Large intestine (tissue), 3 donors: ENCODE data around the gene ACSF2. TPM values are rescaled to one million over a fixed set of nuclear protein-coding genes. Genes with fewer than 3 reads are reported as not detected.
"Not testable (repeated sequence)": the region's sequence is repeated elsewhere in the genome, so short reads cannot be mapped to it uniquely, and the experiment has no call there.

Source experiments
- DNase-seq, 2 donors: peaks; one replicate each; pipeline versions ENCODE4 v3.0.0 to v3.0.0-alpha.2; 2013
- H3K27ac ChIP-seq: one replicate; pipeline ENCODE4 v1.5.1; 2013; ENCODE audit warnings: low read length
- H3K27me3 ChIP-seq: 2 replicates; pipeline ENCODE4 v1.6.1; 2013; ENCODE audit warnings: low read length; ENCODE audit not compliant: control insufficient read depth, insufficient read depth
- H3K36me3 ChIP-seq: 2 replicates; pipeline ENCODE4 v1.6.1; 2013; ENCODE audit warnings: low read length; ENCODE audit not compliant: control insufficient read depth, insufficient read depth
- H3K4me1 ChIP-seq: one replicate; pipeline ENCODE4 v1.6.1; 2013; ENCODE audit warnings: low read length; ENCODE audit not compliant: control insufficient read depth, insufficient read depth
- H3K4me3 ChIP-seq: one replicate; pipeline ENCODE4 v1.5.1; 2013; ENCODE audit warnings: low read length
- H3K9me3 ChIP-seq: one replicate; pipeline ENCODE4 v1.6.1; 2013; ENCODE audit warnings: mild to moderate bottlenecking, low read depth, low read length, moderate library complexity; ENCODE audit not compliant: control insufficient read depth
- WGBS: methylation state at CpG from one replicate; pipeline ENCODE4 v1.1.5; 2013; ENCODE audit warnings: low lambda C conversion rate; ENCODE audit not compliant: insufficient coverage; 5-methylcytosine and 5-hydroxymethylcytosine counted together
- polyA plus RNA-seq: library from polyadenylated mRNA; unstranded; fragments of 120-200 nt; gene quantifications from one replicate; pipeline ENCODE4 v1.2.1, GENCODE V29; 2013

ACSF2 gene
- polyA plus RNA-seq, 1 donor = 77.8 TPM

GRCh38 chr17:50424996-50425681, 879 bp upstream of the ACSF2 start:
- Histone ChIP-seq H3K4me3 (peak overlapping the region; percentile 71), H3K27me3 (no peaks in the 10 kb centered on the region), H3K27ac (peak overlapping the region; percentile 59), H3K9me3 (peaks cover 2% of the 10 kb centered on the region), H3K4me1 (peaks cover 58% of the 10 kb centered on the region), H3K36me3 (no peaks in the 10 kb centered on the region)
- WGBS = no CpG with 5 or more reads among the region's 8 CpGs
- DNase-seq = peak; percentile 66 to 83

GRCh38 chr17:50426472-50426782, 409 bp downstream of the ACSF2 start:
- Histone ChIP-seq H3K4me3 (peak overlapping the region; percentile 71), H3K9me3 (peaks cover 2% of the 10 kb centered on the region), H3K27me3 (no peaks in the 10 kb centered on the region), H3K4me1 (peaks cover 52% of the 10 kb centered on the region), H3K27ac (peak overlapping the region; percentile 93), H3K36me3 (no peaks in the 10 kb centered on the region)
- no CpG with 5 or more reads among the region's 7 CpGs for WGBS
- no peak for DNase-seq

- DNase-seq = peak; percentile 51 to 80
- WGBS = no CpG with 5 or more reads among the region's 4 CpGs
- H3K27ac ChIP-seq = peak overlapping the region; percentile 93
- H3K4me1 ChIP-seq = peaks cover 52% of the 10 kb centered on the region
- peak overlapping the region; percentile 71 for H3K4me3 ChIP-seq
- H3K9me3 ChIP-seq = peaks cover 2% of the 10 kb centered on the region
- no peaks in the 10 kb centered on the region for H3K27me3 ChIP-seq
- no peaks in the 10 kb centered on the region for H3K36me3 ChIP-seq
Observed at GRCh38 chr17:50426814-50427787, 1.1 kb downstream of the ACSF2 start.

GRCh38 chr17:50428126-50428525, 2.1 kb downstream of the ACSF2 start:
- H3K27me3 ChIP-seq, H3K9me3 ChIP-seq, H3K36me3 ChIP-seq, H3K4me3 ChIP-seq, DNase-seq: not testable (repeated sequence)
- peaks cover 56% of the 10 kb centered on the region for H3K4me1 ChIP-seq
- peak overlapping the region; percentile 93 for H3K27ac ChIP-seq
- WGBS = no CpG with 5 or more reads among the region's 6 CpGs

- DNase-seq = peak; percentile 92 to 95
- no CpG with 5 or more reads among the region's 7 CpGs for WGBS
- Histone ChIP-seq H3K27me3 (no peaks in the 10 kb centered on the region), H3K36me3 (peaks cover 2% of the 10 kb centered on the region), H3K9me3 (peaks cover 2% of the 10 kb centered on the region), H3K4me3 (no peak overlapping the region), H3K27ac (peak overlapping the region; percentile 93), H3K4me1 (peaks cover 52% of the 10 kb centered on the region)
Observed at GRCh38 chr17:50428831-50429424, 2.9 kb downstream of the ACSF2 start.

- peaks cover 43% of the 10 kb centered on the region for H3K4me1 ChIP-seq
- no CpG with 5 or more reads among the region's 4 CpGs for WGBS
- no peak overlapping the region for H3K4me3 ChIP-seq
- peaks cover 2% of the 10 kb centered on the region for H3K9me3 ChIP-seq
- DNase-seq = no peak
- H3K27ac ChIP-seq = peak overlapping the region; percentile 93
- no peaks in the 10 kb centered on the region for H3K27me3 ChIP-seq
- peaks cover 2% of the 10 kb centered on the region for H3K36me3 ChIP-seq
Observed at GRCh38 chr17:50429793-50430192, 3.8 kb downstream of the ACSF2 start.

GRCh38 chr17:50430821-50431618, 5.0 kb downstream of the ACSF2 start:
- DNase-seq = no peak
- Histone ChIP-seq H3K27ac (no peak overlapping the region), H3K4me1 (peaks cover 34% of the 10 kb centered on the region), H3K36me3 (peaks cover 2% of the 10 kb centered on the region), H3K27me3 (no peaks in the 10 kb centered on the region), H3K9me3 (no peaks in the 10 kb centered on the region), H3K4me3 (no peak overlapping the region)
- no CpG with 5 or more reads among the region's 4 CpGs for WGBS

GRCh38 chr17:50432125-50432762, 6.2 kb downstream of the ACSF2 start:
- Histone ChIP-seq H3K27me3 (no peaks in the 10 kb centered on the region), H3K27ac (no peak overlapping the region), H3K36me3 (peaks cover 7% of the 10 kb centered on the region), H3K9me3 (no peaks in the 10 kb centered on the region), H3K4me3 (no peak overlapping the region), H3K4me1 (peaks cover 31% of the 10 kb centered on the region)
- WGBS = 100% methylated on average over 1 of the region's 4 CpGs
- no peak for DNase-seq

- no peaks in the 10 kb centered on the region for H3K27me3 ChIP-seq
- no CpG with 5 or more reads among the region's 4 CpGs for WGBS
Observed at GRCh38 chr17:50437409-50437808, 11.4 kb downstream of the ACSF2 start.

More at GRCh38 chr17:50437409-50437808, 11.4 kb downstream of the ACSF2 start:
- H3K36me3 ChIP-seq = peaks cover 7% of the 10 kb centered on the region
- peaks cover 26% of the 10 kb centered on the region for H3K4me1 ChIP-seq
- no peak overlapping the region for H3K4me3 ChIP-seq
- no peak overlapping the region for H3K27ac ChIP-seq
- DNase-seq = no peak
- no peaks in the 10 kb centered on the region for H3K9me3 ChIP-seq
